HG02884 (cell line): ENCODE data around the gene DENND4A.
A peak's percentile ranks its signal among the peaks of the same experiment; 100 is the strongest.

Experiments
- ATAC-seq: cut with Tn5 transposase; IDR thresholded peaks from one replicate; pipeline ENCODE4 v1.9.1; 2021; ENCODE audit warnings: mild to moderate bottlenecking, moderate library complexity; ENCODE audit not compliant: unreplicated experiment

Gene DENND4A

GRCh38 chr15:65792138-65792987, at the start of gene DENND4A:
DENND4A (minus strand) TSS chr15:65792293; CDS start chr15:65756450, 35,843 bp downstream.
- peak; percentile 74 for ATAC-seq

- ATAC-seq = no peak
Measured at GRCh38 chr15:65841121-65841930, 49.2 kb upstream of the DENND4A start.

- no peak for ATAC-seq
Measured at GRCh38 chr15:65839985-65840384, 47.9 kb upstream of the DENND4A start.

- no peak for ATAC-seq
Measured at GRCh38 chr15:65839354-65839901, 47.3 kb upstream of the DENND4A start.

GRCh38 chr15:65837301-65838294, 45.5 kb upstream of the DENND4A start:
- no peak for ATAC-seq

GRCh38 chr15:65836665-65837064, 44.6 kb upstream of the DENND4A start:
- ATAC-seq = no peak

- no peak for ATAC-seq
Measured at GRCh38 chr15:65835447-65835846, 43.4 kb upstream of the DENND4A start.

GRCh38 chr15:65834603-65835282, 42.6 kb upstream of the DENND4A start:
- no peak for ATAC-seq

GRCh38 chr15:65833501-65834205, 41.6 kb upstream of the DENND4A start:
- no peak for ATAC-seq

- no peak for ATAC-seq
Measured at GRCh38 chr15:65832549-65833364, 40.7 kb upstream of the DENND4A start.

- ATAC-seq = no peak
Measured at GRCh38 chr15:65829130-65829764, 37.2 kb upstream of the DENND4A start.

- ATAC-seq = no peak
Measured at GRCh38 chr15:65828585-65828984, 36.5 kb upstream of the DENND4A start.

GRCh38 chr15:65827065-65827464, 35.0 kb upstream of the DENND4A start:
- ATAC-seq = no peak

GRCh38 chr15:65824941-65825544, 33.0 kb upstream of the DENND4A start:
- ATAC-seq = no peak

GRCh38 chr15:65824031-65824743, 32.1 kb upstream of the DENND4A start:
- no peak for ATAC-seq

GRCh38 chr15:65822316-65822715, 30.2 kb upstream of the DENND4A start:
- no peak for ATAC-seq

GRCh38 chr15:65821070-65821469, 29.0 kb upstream of the DENND4A start:
- ATAC-seq = no peak
